Measurements from ENCODE around the gene RGS9BP.

- TF ChIP-seq POLR2A (IDR thresholded peaks at IDR 0.05) (no peak), CTCF (IDR thresholded peaks at IDR 0.05) (no peak)
These were observed 36.1 kb downstream of the RGS9BP start for GRCh38 chr19:32711747-32712146.

All from body of pancreas (tissue), 4 donors.